ENCODE measurements around the gene ATAD3A. TPM values are rescaled to one million over a fixed set of nuclear protein-coding genes. Genes with fewer than 3 reads are reported as not detected.
"Not testable (repeated sequence)": the region's sequence is repeated elsewhere in the genome, so short reads cannot be mapped to it uniquely, and the experiment has no call there.

ATAD3A gene
- total and polyA plus RNA-seq, 10 donors = 11.3 to 29.0 (median 17.1) TPM

- intact Hi-C loops (cut with DNase I; ENCODE audit: low total_unique reads) = no loop called here
- WGBS, 5 donors = 95 to 100% (median 97%) methylated on average over 16 to 19 of the region's 19 CpGs
- TF ChIP-seq POLR2A (IDR thresholded peaks at IDR 0.05) = no peak
- no peak for TF ChIP-seq CTCF (IDR thresholded peaks at IDR 0.05 in 8 of 11, conservative IDR thresholded peaks at IDR 0.05 in 3 of 11)
- no peak for TF ChIP-seq POLR2AphosphoS5 (IDR thresholded peaks at IDR 0.05)
- H3K27ac ChIP-seq = no peak overlapping the region
- H3K4me3 ChIP-seq = no peak overlapping the region
- DNase-seq = no peak
- no peaks in the 10 kb centered on the region for H3K27me3 ChIP-seq (replicated peaks in 1 of 7)
- H3K4me1 ChIP-seq = no peaks in the 10 kb centered on the region
- peaks cover 0 to 100% (median 82%) of the 10 kb centered on the region in 6 donors for H3K36me3 ChIP-seq
- H3K9me3 ChIP-seq = peaks cover 0 to 32% (median 28%) of the 10 kb centered on the region in 8 donors
Measured at GRCh38 chr1:1489861-1490260, 22.1 kb upstream of the ATAD3A start.

DNA sequence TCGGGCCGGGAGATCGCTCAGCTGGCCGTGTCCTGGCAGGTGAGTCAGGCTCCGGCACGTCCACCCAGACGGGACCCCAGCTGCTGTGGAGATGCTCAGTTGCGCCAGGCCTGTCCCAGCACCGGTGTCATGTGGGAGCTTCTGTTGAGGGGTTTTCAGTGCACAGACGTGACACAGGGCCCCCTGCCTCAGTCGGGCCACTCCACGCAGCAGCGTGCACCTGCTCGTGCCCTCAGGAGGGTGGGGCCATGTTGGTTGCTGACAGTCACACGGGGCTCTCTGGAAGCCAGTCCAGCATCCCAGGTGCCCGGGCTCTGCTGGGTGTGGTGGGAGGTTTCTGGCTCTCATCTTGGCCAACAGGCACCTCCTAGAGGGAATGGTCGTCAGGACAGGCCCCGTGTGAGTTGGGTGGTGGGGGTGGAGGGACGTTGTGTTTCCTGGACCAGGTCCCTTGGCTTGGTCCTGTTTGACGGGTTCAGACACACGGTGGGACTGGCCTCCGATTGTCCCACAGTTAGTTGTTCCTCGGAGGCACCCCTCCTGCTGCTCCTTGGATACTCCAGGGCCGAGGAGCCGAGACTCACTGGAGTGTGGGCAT, 21.2 kb upstream of the ATAD3A start:
- Histone ChIP-seq H3K4me3 (no peak overlapping the region), H3K27me3 (replicated peaks in 1 of 7) (no peaks in the 10 kb centered on the region), H3K9me3 (peaks cover 0 to 32% (median 28%) of the 10 kb centered on the region in 8 donors), H3K4me1 (no peaks in the 10 kb centered on the region), H3K27ac (no peak overlapping the region), H3K36me3 (peaks cover 0 to 100% (median 83%) of the 10 kb centered on the region in 6 donors)
- DNase-seq = no peak
- intact Hi-C loops (cut with DNase I; ENCODE audit: low total_unique reads) = no loop called here
- 94 to 99% (median 99%) methylated on average over 13 to 21 of the region's 25 CpGs for WGBS, 5 donors
- no peak for TF ChIP-seq CTCF (IDR thresholded peaks at IDR 0.05 in 8 of 11, conservative IDR thresholded peaks at IDR 0.05 in 3 of 11)
- TF ChIP-seq POLR2AphosphoS5 (IDR thresholded peaks at IDR 0.05) = no peak
- TF ChIP-seq POLR2A (IDR thresholded peaks at IDR 0.05) = no peak

GRCh38 chr1:1491601-1492000, 20.4 kb upstream of the ATAD3A start:
- intact Hi-C loops (cut with DNase I; ENCODE audit: low total_unique reads) = no loop called here

DNA sequence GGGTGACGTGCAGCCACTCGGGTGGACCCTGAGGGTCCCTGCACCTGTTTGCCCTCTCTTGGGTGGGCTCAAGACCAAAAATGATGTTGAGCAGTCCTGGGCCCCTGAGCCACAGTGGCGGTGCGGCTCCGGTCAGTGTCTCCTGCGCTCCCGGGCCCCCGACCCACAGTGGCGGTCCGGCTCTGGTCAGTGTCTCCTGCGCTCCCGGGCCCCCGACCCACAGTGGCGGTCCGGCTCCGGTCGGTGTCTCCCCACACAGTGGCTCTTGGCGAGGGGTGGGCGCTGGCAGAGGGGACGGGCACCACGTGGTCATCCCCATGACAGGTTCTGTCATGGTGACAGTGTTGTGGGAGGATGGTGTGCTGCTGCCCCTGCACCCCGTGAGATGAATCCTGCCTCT, 17.7 kb upstream of the ATAD3A start:
- H3K4me1 ChIP-seq; intact Hi-C loops (cut with DNase I; ENCODE audit: low total_unique reads); DNase-seq; H3K27ac ChIP-seq; H3K27me3 ChIP-seq (replicated peaks in 1 of 7); H3K4me3 ChIP-seq: not testable (repeated sequence)
- Histone ChIP-seq H3K9me3 (peaks cover 0 to 32% (median 28%) of the 10 kb centered on the region in 8 donors), H3K36me3 (peaks cover 0 to 72% (median 60%) of the 10 kb centered on the region in 6 donors)
- 91 to 100% (median 97%) methylated on average over 3 to 22 of the region's 22 CpGs for WGBS, 5 donors

More at GRCh38 chr1:1491601-1492000, 20.4 kb upstream of the ATAD3A start:
- peaks cover 0 to 99% (median 81%) of the 10 kb centered on the region in 6 donors for H3K36me3 ChIP-seq
- 96 to 98% (median 97%) methylated on average over 10 of the region's 10 CpGs for WGBS, 5 donors
- no peak overlapping the region for H3K27ac ChIP-seq
- H3K27me3 ChIP-seq (replicated peaks in 1 of 7) = no peaks in the 10 kb centered on the region
- H3K4me1 ChIP-seq = no peaks in the 10 kb centered on the region
- peaks cover 0 to 32% (median 28%) of the 10 kb centered on the region in 8 donors for H3K9me3 ChIP-seq
- no peak overlapping the region for H3K4me3 ChIP-seq
- no peak for TF ChIP-seq POLR2AphosphoS5 (IDR thresholded peaks at IDR 0.05)
- no peak for TF ChIP-seq CTCF (IDR thresholded peaks at IDR 0.05 in 8 of 11, conservative IDR thresholded peaks at IDR 0.05 in 3 of 11)
- no peak for TF ChIP-seq POLR2A (IDR thresholded peaks at IDR 0.05)
- DNase-seq = no peak

GRCh38 chr1:1495461-1495975, 16.4 kb upstream of the ATAD3A start:
- Histone ChIP-seq H3K9me3 (peaks cover 0 to 32% (median 28%) of the 10 kb centered on the region in 8 donors), H3K36me3 (peaks cover 0 to 59% (median 48%) of the 10 kb centered on the region in 6 donors)
- H3K27me3 ChIP-seq (replicated peaks in 1 of 7); H3K4me3 ChIP-seq; DNase-seq; H3K27ac ChIP-seq; intact Hi-C loops (cut with DNase I; ENCODE audit: low total_unique reads); H3K4me1 ChIP-seq: not testable (repeated sequence)
- 90 to 97% (median 93%) methylated on average over 13 to 18 of the region's 18 CpGs for WGBS, 5 donors

All from spleen (tissue), 11 donors.